HG02870 (cell line): ENCODE results near the gene MFRP.

ENCODE experiments used
- ATAC-seq: cut with Tn5 transposase; IDR thresholded peaks from one replicate; pipeline ENCODE4 v1.9.1; 2021; ENCODE audit warnings: mild to moderate bottlenecking, moderate library complexity; ENCODE audit not compliant: unreplicated experiment

MFRP gene

GRCh38 chr11:119338965-119339588, 7.4 kb downstream of the MFRP start:
- ATAC-seq = no peak

- no peak for ATAC-seq
Observed at GRCh38 chr11:119338318-119338890, 8.1 kb downstream of the MFRP start.

GRCh38 chr11:119337581-119338317, 8.8 kb downstream of the MFRP start:
- no peak for ATAC-seq

DNA sequence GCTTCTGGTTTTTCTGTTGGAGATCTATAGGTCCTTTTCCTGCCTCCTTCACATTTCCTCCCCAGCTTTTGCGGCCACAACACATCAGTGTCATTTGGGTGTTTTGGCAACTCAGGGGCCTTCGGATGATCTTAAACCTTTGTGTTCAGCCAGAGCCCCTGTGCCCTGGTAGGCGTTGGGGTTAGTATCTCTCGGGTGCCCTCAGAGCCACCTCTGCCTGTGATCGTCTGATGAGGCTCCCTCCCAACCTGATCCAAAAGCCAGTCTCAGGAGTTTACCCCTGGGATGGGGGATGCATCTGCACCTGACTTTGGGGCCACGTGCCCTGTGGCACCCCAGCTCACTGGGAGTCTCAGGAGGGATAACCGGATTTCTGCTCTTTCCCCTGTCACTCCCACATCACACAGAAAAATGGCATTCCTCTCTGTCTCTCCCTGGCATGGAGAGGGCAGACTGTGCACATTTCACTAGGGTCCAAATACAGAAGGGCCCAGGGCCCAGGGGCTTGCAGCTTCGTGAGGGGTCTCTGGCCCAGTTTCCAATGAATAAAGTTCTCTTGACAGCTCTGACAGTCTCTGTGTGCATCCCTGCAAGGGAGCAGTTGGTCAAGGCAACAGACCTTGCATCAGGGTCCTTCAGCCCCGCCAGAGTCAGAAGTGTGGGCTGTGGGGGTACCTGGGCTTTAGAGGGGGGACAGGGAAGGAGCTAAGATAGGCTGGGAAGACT, 9.6 kb downstream of the MFRP start:
- no peak for ATAC-seq

DNA sequence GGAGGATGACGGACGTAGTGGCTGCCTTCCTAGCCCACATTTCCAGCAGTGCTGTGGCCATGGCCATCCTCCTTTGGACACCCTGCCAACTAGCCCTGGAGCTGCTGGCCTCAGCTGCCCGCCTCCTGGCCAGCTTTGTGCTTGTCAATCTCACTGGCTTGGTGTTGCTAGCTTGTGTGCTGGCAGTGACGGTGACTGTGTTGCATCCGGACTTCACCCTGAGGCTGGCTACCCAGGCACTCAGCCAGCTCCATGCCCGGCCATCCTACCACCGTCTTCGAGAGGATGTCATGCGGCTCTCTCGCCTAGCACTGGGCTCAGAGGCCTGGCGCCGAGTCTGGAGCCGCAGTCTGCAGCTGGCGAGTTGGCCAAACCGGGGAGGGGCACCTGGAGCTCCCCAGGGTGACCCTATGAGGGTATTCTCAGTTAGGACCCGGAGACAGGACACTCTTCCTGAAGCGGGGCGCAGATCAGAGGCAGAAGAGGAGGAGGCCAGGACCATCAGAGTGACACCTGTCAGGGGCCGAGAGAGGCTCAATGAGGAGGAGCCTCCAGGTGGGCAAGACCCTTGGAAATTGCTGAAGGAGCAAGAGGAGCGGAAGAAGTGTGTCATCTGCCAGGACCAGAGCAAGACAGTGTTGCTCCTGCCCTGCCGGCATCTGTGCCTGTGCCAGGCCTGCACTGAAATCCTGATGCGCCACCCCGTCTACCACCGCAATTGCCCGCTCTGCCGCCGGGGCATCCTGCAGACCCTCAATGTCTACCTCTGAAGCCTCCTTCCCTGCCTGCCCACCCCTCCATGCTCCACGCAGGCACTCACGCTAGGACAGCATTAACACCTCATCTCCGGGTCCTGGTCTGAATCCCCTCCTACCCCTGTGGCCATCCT, 10.6 kb downstream of the MFRP start:
- no peak for ATAC-seq

DNA sequence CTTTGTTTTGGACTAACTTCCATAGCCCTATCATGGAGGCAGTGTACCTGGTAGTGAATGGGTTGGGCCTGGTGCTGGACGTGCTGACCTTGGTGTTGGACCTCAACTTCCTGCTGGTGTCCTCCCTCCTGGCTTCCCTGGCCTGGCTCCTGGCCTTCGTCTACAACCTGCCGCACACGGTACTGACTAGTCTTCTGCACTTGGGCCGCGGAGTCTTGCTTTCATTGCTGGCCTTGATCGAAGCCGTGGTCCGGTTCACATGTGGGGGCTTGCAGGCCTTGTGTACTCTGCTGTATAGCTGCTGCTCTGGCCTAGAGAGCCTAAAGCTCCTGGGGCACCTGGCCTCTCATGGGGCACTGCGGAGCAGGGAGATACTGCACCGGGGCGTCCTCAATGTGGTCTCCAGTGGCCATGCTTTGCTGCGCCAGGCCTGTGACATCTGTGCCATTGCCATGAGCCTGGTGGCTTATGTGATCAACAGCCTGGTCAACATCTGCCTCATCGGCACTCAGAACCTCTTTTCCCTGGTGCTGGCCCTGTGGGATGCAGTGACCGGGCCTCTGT, 11.3 kb downstream of the MFRP start:
- ATAC-seq = no peak

GRCh38 chr11:119334174-119334930, 12.2 kb downstream of the MFRP start, which contains the start of gene RNF26:
Gene RNF26, plus strand, starts transcription at chr11:119334527. Its CDS starts 596 bp downstream, at chr11:119335123.
- peak; percentile 94 for ATAC-seq

- no peak for ATAC-seq
Observed at GRCh38 chr11:119332111-119332765, 14.3 kb downstream of the MFRP start.

GRCh38 chr11:119330237-119330636, 16.3 kb downstream of the MFRP start:
- no peak for ATAC-seq

- ATAC-seq = no peak
Observed at GRCh38 chr11:119329320-119329719, 17.2 kb downstream of the MFRP start.

- no peak for ATAC-seq
Observed at GRCh38 chr11:119324189-119324588, 22.3 kb downstream of the MFRP start.

DNA sequence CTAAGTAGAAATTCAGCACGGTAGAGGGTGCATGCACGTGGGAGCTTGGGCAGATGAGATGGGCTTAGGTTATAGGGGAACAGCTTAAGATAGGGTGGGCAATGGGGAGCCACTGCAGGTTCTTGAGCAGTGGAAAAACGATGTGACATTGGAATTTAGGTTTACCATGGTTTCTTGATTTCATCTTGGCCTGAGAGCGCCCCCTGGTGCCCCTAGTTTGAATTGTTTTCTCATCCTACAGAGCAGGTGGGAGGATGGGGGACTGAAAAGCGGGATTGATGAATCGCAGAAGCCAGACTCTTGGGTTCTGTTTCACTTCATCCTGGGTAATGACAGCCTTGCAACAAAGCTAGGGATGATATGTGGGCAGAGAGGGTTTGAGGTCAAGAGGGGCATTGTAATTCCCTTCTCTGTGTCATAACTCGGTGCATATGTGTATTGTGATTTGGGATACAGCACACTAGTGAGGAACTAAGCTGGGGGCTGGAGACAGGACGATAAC, 22.9 kb downstream of the MFRP start:
- ATAC-seq = no peak

DNA sequence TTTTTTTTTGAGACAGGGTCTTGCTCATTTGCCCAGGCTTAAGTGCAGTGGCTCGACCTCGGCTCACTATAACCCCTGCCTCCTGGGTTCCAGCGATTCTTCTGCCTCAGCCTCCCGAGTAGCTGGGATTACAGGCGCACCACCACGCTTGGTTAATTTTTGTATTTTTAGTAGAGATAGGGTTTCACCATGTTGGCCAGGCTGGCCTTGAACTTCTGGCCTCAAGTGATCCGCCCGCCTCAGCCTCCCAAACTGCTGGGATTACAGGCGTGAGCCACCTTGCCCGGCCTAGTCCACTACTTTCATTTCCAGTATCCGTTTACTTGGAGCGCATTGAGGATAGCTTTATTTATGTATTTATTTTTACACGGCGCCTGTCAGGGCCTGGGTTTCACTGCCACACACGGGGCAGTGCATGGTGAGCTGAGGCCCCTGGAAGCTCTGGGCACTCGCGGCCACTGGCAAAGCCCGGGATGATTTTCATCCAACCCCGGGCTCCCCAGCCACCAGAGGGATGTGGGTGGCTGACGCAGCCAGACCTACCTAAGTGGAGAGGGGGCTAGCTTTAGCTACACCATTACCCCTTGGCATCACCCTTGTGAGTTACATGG, 23.5 kb downstream of the MFRP start:
- no peak for ATAC-seq

GRCh38 chr11:119322360-119322739, 24.2 kb downstream of the MFRP start:
- no peak for ATAC-seq

- ATAC-seq = peak; percentile 50
Observed at GRCh38 chr11:119320776-119321524, 25.6 kb downstream of the MFRP start.

GRCh38 chr11:119320240-119320775, 26.2 kb downstream of the MFRP start:
- ATAC-seq = no peak

- ATAC-seq = no peak
Observed at GRCh38 chr11:119319700-119320239, 26.7 kb downstream of the MFRP start.
